ENCODE results near the gene TNK2.

DNA sequence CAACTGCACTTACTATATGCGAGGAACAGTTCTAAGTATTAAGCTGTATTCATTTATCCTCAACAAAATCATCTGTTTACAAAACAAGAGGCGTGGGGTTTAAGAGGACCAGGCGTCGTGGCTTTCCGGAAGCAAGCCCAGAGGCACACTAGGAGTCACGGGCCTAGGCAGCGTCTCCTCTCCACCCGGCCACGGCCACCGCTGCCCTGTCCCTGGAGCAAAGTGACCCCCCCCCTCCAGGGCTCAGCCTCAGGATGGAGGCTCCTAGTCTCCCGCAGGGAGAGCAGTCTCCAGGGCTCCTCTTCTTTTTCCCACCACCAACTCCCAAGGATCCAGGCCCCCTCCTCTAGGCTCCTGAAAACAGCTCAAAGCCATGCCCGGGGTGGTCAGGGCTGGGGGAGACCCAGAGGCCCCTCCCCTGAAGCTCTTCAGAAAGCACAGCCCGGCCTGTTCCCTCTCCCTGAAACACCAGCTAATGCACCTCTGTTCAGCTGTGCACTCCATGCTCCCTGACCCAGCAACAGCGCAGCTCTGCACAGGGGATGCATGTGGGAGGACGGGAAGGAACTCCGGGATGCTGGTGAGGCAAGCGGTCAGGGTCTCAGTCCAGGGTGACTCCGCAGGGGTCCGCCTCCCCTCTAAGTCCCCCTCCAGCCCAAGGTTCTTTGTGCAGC lies 16.8 kb downstream of the TNK2 start:
- TF ChIP-seq CTCF (conservative IDR thresholded peaks at IDR 0.05; ENCODE audit: low read depth, low read length) (no peak), EZH2 (IDR thresholded peaks at IDR 0.05; ENCODE audit: borderline replicate concordance, low read depth, low read length, poor library complexity, severe bottlenecking) (no peak)

Data from A673 (cell line).